GM21825 (cell line): ENCODE data around the gene MAP4K4.
"Not testable (repeated sequence)": the region's sequence is repeated elsewhere in the genome, so short reads cannot be mapped to it uniquely, and the experiment has no call there.

Experiments
- ATAC-seq: cut with Tn5 transposase; IDR thresholded peaks from one replicate; pipeline ENCODE4 v1.9.1; 2021; ENCODE audit warnings: mild to moderate bottlenecking, moderate library complexity; ENCODE audit not compliant: unreplicated experiment

Gene MAP4K4

DNA sequence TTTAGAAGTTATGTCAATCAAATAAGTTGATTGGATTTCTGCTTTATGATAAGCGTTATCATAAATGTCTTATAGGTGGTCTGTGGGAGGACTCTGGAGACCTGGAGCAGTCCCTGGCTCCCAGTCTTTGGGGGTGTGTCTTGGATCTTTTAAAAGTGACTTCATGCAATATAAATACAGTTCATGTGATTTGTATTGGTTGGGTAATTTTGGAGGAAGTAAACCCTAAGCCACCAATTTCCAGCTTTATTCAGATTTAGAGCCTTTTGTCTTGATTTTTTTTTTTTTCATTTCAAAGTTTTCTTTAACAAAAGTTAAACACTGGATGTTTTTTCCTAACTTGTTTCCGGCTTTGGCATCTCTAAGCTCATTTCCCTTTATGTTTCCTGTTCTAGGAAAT lies 68.8 kb downstream of the MAP4K4 start:
- no peak for ATAC-seq

DNA sequence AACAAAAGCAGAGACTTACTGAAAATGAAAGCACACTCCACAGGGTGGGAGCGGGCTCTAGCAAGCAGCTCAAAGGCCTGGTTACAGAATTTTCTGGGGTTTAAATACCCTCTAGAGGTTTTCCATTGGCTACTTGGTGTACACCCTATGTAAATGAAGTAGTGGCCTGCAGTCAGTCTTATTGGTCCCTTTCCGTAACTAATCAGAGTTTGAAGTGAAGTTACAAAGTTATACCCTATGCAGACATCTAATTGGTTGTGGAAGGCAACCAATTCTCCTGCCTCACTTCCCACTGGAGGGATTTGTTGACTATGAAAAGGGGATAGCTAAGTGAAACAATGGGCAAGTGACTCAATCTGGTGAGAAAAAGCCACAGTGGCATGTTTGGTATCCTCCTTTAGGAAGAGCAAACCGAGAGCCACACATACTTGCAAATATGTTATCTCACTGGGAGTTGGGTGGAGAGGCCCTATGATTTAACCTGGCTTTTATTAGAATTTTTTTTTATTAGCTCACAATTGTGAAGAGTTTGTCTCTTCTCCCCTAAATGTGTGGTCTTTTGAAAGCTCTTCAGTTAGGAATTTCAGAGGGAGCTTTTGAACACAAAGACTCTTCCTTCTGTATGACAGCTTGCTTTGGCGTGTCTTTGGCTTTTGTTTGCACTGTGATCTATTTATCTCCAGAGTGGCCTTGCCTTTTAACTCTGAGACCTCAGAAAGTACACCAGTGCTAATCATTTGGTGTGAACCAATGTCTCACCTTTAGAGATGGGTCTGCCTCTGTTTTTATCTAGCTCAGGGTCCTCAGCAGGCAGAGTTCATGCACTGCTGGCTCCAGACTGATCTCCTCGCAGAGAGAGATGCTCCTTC lies 69.6 kb downstream of the MAP4K4 start:
- ATAC-seq, result no peak

DNA sequence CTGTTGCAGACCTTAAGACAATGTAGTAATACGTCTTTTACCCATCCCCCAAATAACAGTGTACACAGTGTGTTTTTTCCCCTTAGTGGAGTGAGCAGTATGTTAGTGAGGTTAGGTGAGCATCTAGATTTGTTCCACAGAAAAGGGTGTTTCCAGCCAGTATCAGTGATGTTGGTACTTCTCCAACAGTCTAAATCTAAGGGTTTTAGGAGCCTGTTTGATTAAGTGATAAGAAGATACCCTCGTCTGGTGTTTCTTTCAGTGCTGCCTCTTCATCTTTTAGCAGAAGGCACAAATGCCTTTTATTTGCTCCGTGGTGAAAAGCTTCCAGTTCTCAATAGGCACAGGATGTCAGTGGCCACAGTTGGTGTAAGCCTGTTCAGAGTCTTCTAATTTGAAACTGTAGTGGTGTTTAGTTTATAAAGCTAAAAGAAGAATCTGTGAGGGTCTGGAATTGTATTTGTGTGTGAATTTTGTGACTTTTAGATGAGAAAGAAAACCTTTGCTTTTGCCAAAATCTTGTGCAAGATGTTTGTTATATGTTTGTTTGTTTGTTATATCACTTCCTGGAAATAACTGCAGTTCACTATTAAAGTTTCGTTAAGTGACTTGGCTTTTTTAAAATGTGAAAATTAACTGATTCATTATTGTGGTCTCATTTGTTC lies 71.2 kb downstream of the MAP4K4 start:
- no peak for ATAC-seq

DNA sequence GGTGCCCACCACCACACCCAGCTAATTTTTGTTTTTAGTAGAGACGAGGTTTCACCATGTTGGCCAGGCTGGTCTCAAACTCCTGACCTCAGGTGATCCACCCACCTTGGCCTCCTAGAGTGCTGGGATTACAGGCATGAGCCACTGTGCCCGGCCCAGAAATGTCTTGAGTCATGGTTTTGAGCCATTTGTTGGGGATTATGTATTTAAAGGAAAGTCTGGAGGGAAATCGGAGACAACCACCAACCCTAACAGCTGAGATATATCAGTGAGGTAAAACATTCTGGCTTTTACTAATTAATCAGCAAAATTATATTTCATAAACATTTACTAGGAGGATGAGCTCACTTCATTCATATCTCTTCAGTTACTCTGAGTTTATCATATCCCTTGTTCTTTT lies 72.2 kb downstream of the MAP4K4 start:
- not testable (repeated sequence) for ATAC-seq

DNA sequence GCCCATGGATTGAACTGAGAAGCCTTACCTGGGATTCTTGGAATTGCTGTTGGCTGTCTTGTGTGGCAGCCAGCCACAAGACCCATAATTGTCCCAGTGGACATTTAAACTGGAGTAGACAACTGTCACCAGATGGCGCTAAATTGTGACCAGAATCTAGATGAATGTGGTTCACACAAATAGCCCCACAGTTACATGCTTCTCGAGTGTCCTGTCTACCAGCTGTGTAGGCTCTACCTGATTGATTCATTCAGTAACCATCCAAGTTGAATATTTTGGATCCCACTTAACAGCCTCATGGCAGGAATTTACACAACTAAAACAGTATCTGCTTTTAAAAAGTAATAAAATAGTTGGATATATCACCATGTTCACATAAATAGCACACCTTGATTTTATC lies 73.2 kb downstream of the MAP4K4 start:
- ATAC-seq, result no peak

DNA sequence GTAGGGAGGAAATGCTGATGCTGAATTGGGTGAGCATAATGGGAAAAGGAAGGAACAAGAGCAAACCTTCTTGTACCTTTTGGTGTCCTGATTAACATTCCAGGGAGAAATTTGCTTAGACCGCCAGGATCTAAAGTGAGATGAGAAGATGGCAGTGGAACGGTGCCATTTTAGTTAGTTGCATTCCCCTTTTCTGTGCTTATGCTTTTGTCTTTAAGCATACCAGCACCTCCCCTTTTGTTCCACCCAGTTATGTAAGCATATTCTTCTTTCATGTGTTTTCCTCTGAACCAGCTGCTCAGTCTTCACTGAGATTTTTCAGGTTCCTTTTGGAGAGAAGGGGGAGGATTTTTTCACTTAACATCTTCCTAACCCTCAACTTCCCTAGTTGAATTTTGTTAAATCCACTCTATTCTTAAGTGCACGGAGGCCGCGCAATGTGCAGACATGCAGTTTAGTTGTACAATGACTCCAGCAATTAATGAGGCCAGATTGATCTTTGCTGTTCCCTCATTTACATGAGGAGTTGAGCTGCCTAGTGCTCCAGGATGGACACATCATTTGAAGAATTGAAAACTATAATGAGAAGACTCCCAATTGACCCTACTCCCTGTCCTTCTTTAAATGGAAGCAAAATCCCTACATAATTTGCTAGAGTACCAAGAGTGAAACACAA lies 73.9 kb downstream of the MAP4K4 start:
- ATAC-seq, result no peak

DNA sequence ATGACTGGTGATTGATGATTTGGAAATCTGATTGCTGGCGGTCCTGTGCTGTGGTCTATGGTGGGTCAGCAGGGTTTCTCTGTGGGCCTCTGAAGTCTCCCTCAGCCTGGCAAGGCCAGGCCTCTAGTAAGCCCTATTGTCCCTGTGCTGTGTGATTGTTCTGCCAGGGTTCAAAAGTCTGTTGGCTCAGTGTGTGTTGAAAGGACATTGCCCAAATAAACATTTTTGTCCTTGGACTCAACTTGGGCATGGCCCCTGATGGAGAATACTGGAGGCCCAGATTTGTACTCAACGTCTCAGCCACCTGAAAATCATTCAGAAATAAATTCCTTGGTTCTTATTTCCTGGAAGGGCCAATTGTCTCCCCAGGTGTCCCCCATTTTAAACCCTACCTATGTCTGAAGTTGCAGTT lies 74.4 kb downstream of the MAP4K4 start:
- no peak for ATAC-seq

DNA sequence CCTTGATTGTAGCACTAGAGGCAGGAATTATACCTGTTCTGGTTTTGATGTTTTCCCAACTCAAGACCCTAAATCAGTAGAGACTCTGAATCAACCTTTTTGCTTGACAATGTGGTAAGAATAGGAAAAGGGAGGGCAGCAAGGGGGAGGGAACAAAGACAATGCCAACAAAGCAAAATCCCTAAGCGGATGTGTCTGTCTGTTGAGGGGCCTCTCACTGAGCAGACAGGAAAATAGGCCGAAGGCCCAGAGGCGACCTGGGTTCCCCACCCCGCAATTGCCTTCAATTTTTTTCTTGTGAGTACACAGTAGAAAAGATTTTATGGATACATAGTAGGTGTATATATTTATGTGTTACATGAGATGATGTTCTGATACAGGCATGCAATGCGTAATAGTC lies 75.6 kb downstream of the MAP4K4 start:
- ATAC-seq, result no peak

DNA sequence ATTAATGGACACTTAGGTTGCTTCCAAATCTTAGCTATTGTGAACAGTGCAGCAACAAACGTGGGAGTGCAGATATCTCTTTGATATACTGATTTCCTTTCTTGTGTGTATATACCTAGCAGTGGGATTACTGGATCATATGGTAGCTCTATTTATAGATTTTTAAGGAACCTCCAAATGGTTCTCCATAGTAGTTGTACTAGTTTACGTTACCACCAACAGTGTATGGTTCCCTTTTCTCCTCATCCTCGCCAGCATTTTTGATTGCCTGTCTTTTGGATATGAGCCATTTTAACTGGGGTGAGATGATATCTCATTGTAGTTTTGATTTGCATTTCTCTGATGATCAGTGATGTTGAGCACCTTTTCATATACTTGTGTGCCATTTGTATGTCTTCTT lies 76.5 kb downstream of the MAP4K4 start:
- not testable (repeated sequence) for ATAC-seq

DNA sequence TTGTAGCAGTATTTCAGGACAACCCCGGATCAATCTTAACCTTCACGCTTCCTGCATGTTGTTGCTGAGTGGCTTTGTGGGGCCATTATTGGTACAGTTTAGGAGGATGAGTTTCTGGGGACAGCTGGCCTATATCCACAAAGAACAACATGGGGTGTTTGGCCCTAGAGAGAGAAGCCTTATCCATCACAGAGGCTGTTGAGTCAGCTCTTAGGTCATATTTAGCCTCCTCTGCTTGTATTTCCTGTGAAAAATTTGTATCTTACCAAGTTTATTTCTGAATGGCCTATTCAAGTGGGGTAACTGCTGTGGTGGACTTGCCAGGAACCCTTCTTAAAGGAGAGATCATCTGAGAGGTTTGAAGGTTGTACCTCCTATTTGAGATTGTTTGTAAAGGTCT lies 77.6 kb downstream of the MAP4K4 start:
- no peak for ATAC-seq

DNA sequence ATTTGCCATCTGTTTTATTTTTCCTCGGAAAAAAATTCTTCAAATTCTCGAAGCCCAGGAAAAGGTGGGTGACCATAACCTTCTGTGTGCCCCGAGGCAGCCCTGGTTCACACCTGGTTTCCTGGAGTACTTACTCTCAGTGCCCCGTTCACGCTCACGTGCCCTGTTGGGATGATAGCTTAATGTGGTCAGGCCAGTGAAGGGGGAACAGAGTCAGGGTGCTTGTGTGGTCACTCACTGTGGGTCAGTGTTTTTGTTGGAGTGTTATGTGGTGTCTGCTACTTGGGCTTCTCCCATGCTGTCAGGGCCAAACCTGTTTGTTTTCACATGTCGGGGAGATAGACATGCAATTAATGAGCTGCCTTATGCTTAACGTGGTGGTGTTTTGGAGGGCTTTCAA lies 78.1 kb downstream of the MAP4K4 start:
- no peak for ATAC-seq

DNA sequence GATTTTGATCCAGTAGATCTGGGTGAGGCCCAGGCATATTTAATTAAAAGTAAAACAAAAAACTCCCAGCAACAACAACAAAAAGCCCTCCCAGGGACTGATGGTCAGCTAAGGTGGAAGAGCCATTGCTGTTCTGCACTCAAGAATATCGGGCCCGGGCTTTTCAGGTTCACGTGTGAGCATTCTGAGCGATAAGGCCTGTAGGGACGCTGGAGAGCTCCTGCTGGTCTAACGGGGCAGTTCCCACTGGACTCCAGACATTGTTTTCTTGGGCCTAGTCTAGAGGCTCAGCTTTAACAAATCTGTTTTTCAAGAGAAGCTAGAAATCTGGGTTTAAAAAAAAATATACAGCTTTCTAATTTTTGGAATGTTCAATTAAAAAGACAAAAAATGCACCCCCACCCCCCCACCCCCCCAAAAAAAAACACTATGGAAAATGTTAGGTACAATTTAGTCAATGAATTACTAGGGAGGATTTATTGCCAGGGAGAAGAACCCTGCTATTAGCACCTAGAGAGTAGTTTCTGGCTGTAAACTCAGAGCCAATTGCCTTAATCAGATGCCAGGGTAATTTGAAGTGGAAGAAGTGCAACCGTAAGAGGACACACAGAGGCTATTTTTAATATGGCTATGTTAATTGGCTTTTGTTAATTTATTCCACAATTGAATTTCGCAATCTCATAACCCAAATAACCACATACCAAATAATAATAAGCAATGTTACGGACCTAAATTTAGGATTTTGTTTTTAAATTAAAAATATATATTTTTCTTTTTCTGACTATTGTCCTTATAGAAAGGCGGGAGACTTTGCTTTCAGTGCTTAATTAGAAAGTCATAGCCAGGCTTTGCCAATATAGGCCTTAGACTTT lies 78.9 kb downstream of the MAP4K4 start:
- no peak for ATAC-seq

DNA sequence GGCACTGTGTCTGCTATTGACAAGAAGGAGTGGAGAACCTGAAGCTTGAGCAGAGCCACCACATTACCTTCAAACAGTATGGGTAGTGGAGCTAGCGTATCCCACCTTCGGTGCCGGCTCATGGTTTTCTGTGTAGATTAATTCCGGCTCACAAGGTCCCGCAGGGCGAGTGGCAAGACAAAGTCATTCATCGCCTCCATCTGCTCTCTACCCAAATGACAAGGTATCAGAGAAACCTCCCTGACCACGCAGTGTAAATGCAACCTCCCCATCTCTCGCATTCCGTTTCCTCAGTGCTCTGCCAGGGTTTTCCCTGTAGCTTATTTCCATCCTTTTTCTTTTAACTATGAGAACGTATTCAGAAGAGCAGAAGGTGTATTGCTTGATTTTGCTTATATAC lies 79.8 kb downstream of the MAP4K4 start:
- ATAC-seq, result no peak

DNA sequence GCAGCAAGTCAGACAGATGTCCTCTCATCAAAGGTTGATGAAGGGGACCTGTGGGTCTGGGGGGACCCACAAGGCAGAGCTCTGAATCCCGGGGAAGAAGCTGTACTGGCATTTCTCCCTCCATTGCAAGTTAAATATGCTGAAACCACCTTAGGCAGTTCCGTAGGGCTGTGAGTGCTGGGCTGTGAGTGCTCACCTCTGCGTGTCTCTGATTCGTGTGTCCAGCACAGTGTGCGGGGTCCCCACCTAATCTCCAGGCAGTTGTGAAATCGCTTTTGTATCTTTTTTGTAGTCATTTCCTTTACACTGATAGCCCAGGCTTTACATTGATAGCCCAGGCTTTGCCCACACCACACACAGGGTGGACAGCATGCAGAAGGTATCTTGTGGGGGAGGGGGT lies 80.6 kb downstream of the MAP4K4 start:
- ATAC-seq, result no peak

DNA sequence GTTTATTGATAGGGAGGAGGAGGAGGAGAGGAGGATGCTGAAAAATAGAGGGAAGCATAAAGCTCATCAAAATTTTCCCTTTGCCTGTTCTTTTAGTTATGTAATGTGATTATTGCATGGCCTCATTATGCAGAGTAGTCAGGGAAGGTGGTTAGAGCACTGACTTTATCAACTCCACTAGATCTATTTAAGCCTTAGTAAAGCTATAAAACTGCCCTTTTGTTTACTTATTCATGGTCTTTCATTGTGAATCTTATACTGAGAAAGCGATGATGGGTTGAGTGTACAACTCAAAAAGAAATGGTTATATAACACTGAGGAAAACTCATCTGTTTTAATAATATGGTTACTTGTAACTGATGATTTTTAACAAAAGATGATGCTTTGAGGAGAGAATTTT lies 81.7 kb downstream of the MAP4K4 start:
- no peak for ATAC-seq

DNA sequence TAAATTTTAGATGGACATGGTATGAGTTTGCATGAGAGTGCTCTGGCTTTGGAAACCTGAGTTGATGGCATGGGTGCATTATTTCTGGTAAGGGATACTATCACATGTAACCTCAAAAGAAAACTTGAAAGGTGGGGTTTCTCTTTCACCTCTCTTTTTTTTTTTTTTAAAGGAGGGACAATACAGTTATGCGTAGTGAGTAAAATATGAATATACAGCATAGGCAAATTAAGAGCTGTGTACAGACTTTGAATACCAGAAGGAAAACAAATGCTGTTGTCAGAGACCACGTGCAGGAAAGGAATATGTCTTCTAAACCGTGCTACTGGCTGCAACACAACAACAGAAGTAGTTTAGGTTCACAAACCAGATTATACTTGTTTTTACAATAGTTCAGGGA lies 82.1 kb downstream of the MAP4K4 start:
- ATAC-seq, result no peak

DNA sequence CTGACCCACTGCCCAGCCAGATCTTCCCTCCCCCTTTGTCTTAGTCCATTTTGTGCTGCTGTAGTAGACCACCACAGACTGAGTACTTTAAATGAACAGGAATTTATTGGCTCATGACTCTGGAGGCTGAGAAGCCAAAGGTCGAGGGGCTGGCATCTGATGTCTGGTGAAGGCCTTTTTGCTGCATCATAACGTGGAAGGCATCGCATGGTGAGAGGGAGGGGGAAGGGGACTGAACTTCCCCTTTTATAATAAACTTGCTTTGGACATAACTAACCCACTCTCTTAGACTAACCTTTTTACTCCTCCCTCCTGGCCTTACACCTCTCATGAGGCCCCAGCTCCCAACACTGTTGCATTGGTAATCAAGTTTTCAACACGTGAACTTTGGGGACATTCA lies 83.8 kb downstream of the MAP4K4 start:
- ATAC-seq, result no peak

DNA sequence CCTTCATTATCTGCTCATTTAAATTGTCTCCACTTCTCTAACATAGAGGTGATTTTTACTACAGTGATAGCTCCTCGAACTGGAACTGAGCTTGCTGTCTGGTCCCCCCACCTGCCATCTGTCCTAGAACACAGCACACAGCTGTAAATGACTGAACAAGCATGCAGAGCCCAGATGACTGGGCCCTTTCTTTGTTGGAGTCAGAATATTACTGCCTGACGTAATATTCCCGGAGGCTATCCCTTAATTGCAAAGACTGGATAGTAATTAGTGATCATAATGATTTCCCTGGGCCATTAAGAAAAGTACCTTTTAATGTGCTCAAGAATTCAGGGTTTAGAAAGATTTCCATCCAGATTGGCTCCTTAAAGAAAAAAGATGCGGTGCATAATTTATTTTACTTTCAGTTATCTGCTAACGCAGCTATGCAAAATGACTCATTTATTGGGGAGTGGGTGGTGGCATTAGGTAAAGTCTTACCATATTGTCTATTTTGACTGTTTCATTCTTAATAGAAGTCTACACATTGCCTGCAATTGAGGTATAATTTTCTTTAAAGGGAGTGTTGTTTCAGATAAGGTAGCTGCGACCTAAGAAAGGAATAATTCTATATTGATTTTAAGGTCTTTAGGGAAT lies 84.4 kb downstream of the MAP4K4 start:
- ATAC-seq, result no peak

DNA sequence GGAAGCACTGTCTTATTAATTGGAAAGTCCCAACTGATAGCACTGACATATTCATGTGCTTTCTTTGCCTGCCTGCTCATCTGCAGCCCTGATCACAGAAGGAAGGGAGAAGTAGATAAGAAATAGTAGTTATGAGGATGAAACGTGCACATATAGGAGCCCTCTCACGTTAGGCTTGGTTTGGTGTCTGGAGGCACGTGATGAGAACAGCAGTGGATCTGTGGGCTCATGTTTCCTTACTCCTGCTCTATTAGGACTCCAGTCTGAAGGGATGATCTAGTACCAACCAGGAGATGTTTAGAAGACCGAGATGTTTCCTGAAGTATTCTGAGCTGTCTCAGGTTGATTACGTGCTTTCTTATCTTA lies 84.9 kb downstream of the MAP4K4 start:
- no peak for ATAC-seq

DNA sequence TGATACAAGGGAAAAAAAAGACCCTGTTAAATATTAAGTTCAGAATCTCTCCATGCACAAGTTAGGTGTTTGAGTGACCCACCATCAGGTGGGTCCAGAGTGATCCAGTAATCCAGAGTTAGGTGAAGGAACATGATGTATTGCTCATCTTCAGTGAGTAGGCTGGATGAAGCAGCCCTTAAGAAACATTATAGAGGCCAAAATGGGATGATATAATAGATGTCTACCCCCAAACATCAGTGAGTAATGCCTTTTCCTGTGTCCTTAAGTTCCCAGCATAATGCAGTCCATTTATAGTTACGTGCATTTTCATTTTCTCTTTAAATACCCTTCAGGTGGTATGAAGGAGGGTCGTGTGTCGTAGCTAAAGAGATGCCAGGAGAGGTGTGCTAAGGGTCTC lies 89.6 kb downstream of the MAP4K4 start:
- no peak for ATAC-seq

DNA sequence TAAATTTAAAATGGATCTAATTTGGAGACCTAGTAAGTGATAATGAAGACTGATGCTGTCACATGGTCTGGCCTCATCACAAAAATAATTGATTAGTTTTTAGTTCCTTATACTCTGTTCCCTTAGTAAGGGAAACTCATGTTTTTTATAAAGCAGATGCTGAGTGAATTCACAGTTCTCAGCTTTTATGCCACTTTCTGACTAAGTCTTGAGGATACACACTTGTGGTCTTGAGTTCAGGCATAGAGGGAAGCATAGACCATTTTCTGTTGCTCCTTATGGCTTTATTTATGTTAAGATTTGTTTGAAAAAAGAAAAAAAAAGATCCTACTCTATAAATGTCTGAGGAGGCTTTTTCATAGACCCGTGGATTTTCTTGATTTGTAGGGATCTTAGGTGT lies 91.1 kb downstream of the MAP4K4 start:
- ATAC-seq, result no peak
